K562 (cell line): ENCODE data around the gene OR1D2. TPM values are rescaled to one million over a fixed set of nuclear protein-coding genes. Genes with fewer than 3 reads are reported as not detected.

ENCODE experiments used
- CREB1 ChIP-seq, 2 experiments: sonication (generic) in 1 of 2; formaldehyde crosslinking in 1 of 2; IDR thresholded peaks; 2 replicates each; pipeline versions ENCODE4 v1.6.1 to v1.8.0; 2012 to 2022; ENCODE audit warnings: inconsistent platforms in 1 of 2, mild to moderate bottlenecking in 1 of 2, missing genetic modification reagents in 1 of 2, moderate library complexity in 1 of 2
- FOXA3 ChIP-seq, 2 experiments: fragments of 450-650 bp in 1 of 2; sonication (generic) in 1 of 2; formaldehyde crosslinking; IDR thresholded peaks in 1 of 2; conservative IDR thresholded peaks in 1 of 2; 2 replicates each; pipeline versions ENCODE4 v1.4.0 to v1.8.0; 2020 to 2022; ENCODE audit warnings: mild to moderate bottlenecking in 2 of 2, missing genetic modification reagents in 1 of 2
- GTF3C2 ChIP-seq: IDR thresholded peaks from 3 replicates; pipeline ENCODE4 v1.6.1; 2011; ENCODE audit warnings: borderline replicate concordance, mild to moderate bottlenecking, moderate library complexity; ENCODE audit not compliant: insufficient read length; ENCODE audit errors: extremely low read depth
- HNRNPL ChIP-seq: fragments of 200-400 bp; formaldehyde crosslinking; IDR thresholded peaks from 2 replicates; pipeline ENCODE4 v1.6.1; 2017; ENCODE audit warnings: low read depth, mild to moderate bottlenecking, low read length
- LCOR ChIP-seq: sonication (generic); formaldehyde crosslinking; IDR thresholded peaks from 2 replicates; pipeline ENCODE4 v1.8.0; 2022; ENCODE audit warnings: mild to moderate bottlenecking, missing genetic modification reagents
- NFYB ChIP-seq: IDR thresholded peaks from 2 replicates; pipeline ENCODE4 v1.6.1; 2011; ENCODE audit warnings: mild to moderate bottlenecking, moderate library complexity; ENCODE audit not compliant: insufficient read length; ENCODE audit errors: extremely low read depth
- SMARCC2 ChIP-seq: fragments of 450-650 bp; IDR thresholded peaks from 2 replicates; pipeline ENCODE4 v1.6.1; 2017; ENCODE audit warnings: antibody characterized with exemption, moderate library complexity, mild to moderate bottlenecking, low read depth
- ZBTB40 ChIP-seq, 2 experiments: fragments of 450-650 bp in 1 of 2; sonication (generic) in 1 of 2; formaldehyde crosslinking in 1 of 2; IDR thresholded peaks; 2 replicates each; pipeline versions ENCODE4 v1.7.1 to v1.9.0; 2016 to 2022; ENCODE audit warnings: inconsistent platforms in 1 of 2, mild to moderate bottlenecking in 1 of 2, missing genetic modification reagents in 1 of 2
- ZKSCAN8 ChIP-seq: fragments of 200-800 bp; sonication (Bioruptor generic); IDR thresholded peaks from 2 replicates; pipeline ENCODE4 v1.6.1; 2016; ENCODE audit warnings: missing genetic modification characterization, missing compliant biosample characterization
- ZNF140 ChIP-seq: fragments of 250-450 bp; sonication (Bioruptor Pico); IDR thresholded peaks from 2 replicates; pipeline ENCODE4 v1.8.0; 2021; ENCODE audit warnings: moderate library complexity, mild to moderate bottlenecking, inconsistent platforms
- ZNF583 ChIP-seq: fragments of 250-450 bp; sonication (Bioruptor Pico); IDR thresholded peaks from 2 replicates; pipeline ENCODE4 v1.4.0; 2020
- ZNF655 ChIP-seq: fragments of 250-450 bp; sonication (Bioruptor Pico); IDR thresholded peaks from 2 replicates; pipeline ENCODE4 v1.5.0; 2021
- polyA plus RNA-seq, 8 experiments: library from polyadenylated mRNA; depleted of rRNA in 4 of 8; stranded (reverse) in 5 of 8; unstranded in 3 of 8; fragments of >200 nt; fragmentation: Nextera tagmentation in 2 of 8; fragmentation: Illumina TruSeq in 1 of 8; extraction: Ambion mirVana in 2 of 8; extraction: Trizol in 1 of 8; gene quantifications; 2 replicates each; pipeline versions ENCODE4 v1.2.1 to v1.2.3, GENCODE V29; 2011 to 2014; ENCODE audit warnings: inconsistent platforms in 1 of 8, missing spikeins in 1 of 8
- total RNA-seq, 7 experiments: library from RNA; depleted of rRNA in 6 of 7; stranded (reverse); fragments of >200 nt in 6 of 7; fragmentation: Illumina TruSeq in 2 of 7; extraction: Trizol in 2 of 7; gene quantifications; 2 replicates each; pipeline versions ENCODE4 v1.2.1 to v1.2.3, GENCODE V29; 2011 to 2021; ENCODE audit warnings: low replicate concordance in 1 of 7

Gene OR1D2
- total and polyA plus RNA-seq, 9 of the 15 experiments (the other 6 are each of a cell fraction or from before 2014, with no cell fraction given) = not detected

- TF ChIP-seq ZNF655 (no peak), NFYB (peak; percentile 61), GTF3C2 (no peak), LCOR (no peak), ZNF583 (CRISPR knock-in tag) (no peak), FOXA3 (CRISPR knock-in tag; conservative IDR thresholded peaks at IDR 0.05 in 1 of 2, IDR thresholded peaks at IDR 0.05 in 1 of 2) (no peak), SMARCC2 (no peak), ZNF140 (CRISPR knock-in tag) (no peak), ZBTB40 (IDR thresholded peaks at IDR 0.05) (peak; percentile 40; the same call in 1 of the 2 replicates), ZBTB40 (CRISPR knock-in tag; IDR thresholded peaks at IDR 0.05) (no peak), HNRNPL (no peak), ZKSCAN8 (CRISPR knock-in tag) (no peak), CREB1 (IDR thresholded peaks at IDR 0.05) (no peak), CREB1 (CRISPR knock-in tag; IDR thresholded peaks at IDR 0.05) (no peak)
Measured at GRCh38 chr17:3048727-3049471, 55.3 kb downstream of the OR1D2 start (continued).
